Measurements from ENCODE around the gene RASSF3. TPM values are rescaled to one million over a fixed set of nuclear protein-coding genes. Genes with fewer than 3 reads are reported as not detected.
A peak's percentile ranks its signal among the peaks of the same experiment; 100 is the strongest.
"Not testable (repeated sequence)": the region's sequence is repeated elsewhere in the genome, so short reads cannot be mapped to it uniquely, and the experiment has no call there.

RASSF3 gene
- total RNA-seq, 2 donors from 2014 or later, result 64.3 to 92.1 TPM

- peaks cover 26% of the 10 kb centered on the region for H3K36me3 Mint-ChIP-seq
- no peaks in the 10 kb centered on the region for H3K9me3 Mint-ChIP-seq
- DNase-seq (ENCODE audit: low spot score) (no peak), ATAC-seq (no peak)
- H3K27ac Mint-ChIP-seq, result peak overlapping the region; percentile 38 to 55
- no peak overlapping the region for H3K4me3 Mint-ChIP-seq
- peaks cover 43 to 50% of the 10 kb centered on the region in 2 donors for H3K4me1 Mint-ChIP-seq (ENCODE audit: low read depth in 2 of 2)
- no peaks in the 10 kb centered on the region for H3K27me3 Mint-ChIP-seq
These were observed 23.0 kb downstream of the RASSF3 start for GRCh38 chr12:64633011-64633939.

- H3K9me3 Mint-ChIP-seq, result no peaks in the 10 kb centered on the region
- no peaks in the 10 kb centered on the region for H3K27me3 Mint-ChIP-seq
- peak overlapping the region; percentile 38 to 55 for H3K27ac Mint-ChIP-seq
- H3K4me3 Mint-ChIP-seq, result no peak overlapping the region
- H3K36me3 Mint-ChIP-seq, result peaks cover 31% of the 10 kb centered on the region
- ATAC-seq (peak in 1 of 2 donors; percentile 57), DNase-seq (ENCODE audit: low spot score) (no peak)
- H3K4me1 Mint-ChIP-seq (ENCODE audit: low read depth in 2 of 2), result peaks cover 49 to 57% of the 10 kb centered on the region in 2 donors
These were observed 23.6 kb downstream of the RASSF3 start for GRCh38 chr12:64633940-64634337.

- no peak for DNase-seq (ENCODE audit: low spot score)
- Mint-ChIP-seq H3K4me3 (no peak overlapping the region), H3K27ac (peak overlapping the region; percentile 10 to 20), H3K36me3 (peaks cover 31% of the 10 kb centered on the region), H3K4me1 (ENCODE audit: low read depth in 2 of 2) (peaks cover 49 to 60% of the 10 kb centered on the region in 2 donors), H3K27me3 (no peaks in the 10 kb centered on the region), H3K9me3 (no peaks in the 10 kb centered on the region)
- ATAC-seq, result no peak
These were observed 24.3 kb downstream of the RASSF3 start for GRCh38 chr12:64634508-64635092.

- Mint-ChIP-seq H3K27ac (peak overlapping the region; percentile 10 to 20), H3K27me3 (no peaks in the 10 kb centered on the region), H3K4me1 (ENCODE audit: low read depth in 2 of 2) (peaks cover 54 to 65% of the 10 kb centered on the region in 2 donors), H3K36me3 (peaks cover 28% of the 10 kb centered on the region), H3K9me3 (no peaks in the 10 kb centered on the region), H3K4me3 (peak overlapping the region; percentile 8)
- ATAC-seq (peak in 1 of 2 donors; percentile 85), DNase-seq (ENCODE audit: low spot score) (no peak)
These were observed 25.2 kb downstream of the RASSF3 start for GRCh38 chr12:64635356-64635998.

- H3K27ac Mint-ChIP-seq, result peak overlapping the region in 1 of 2 donors; percentile 24
- ATAC-seq, result no peak
- H3K4me1 Mint-ChIP-seq (ENCODE audit: low read depth in 2 of 2), result peaks cover 42 to 52% of the 10 kb centered on the region in 2 donors
- no peaks in the 10 kb centered on the region for H3K27me3 Mint-ChIP-seq
- H3K36me3 Mint-ChIP-seq, result peaks cover 18% of the 10 kb centered on the region
- no peak for DNase-seq (ENCODE audit: low spot score)
- H3K9me3 Mint-ChIP-seq, result no peaks in the 10 kb centered on the region
- H3K4me3 Mint-ChIP-seq, result no peak overlapping the region
These were observed 26.6 kb downstream of the RASSF3 start for GRCh38 chr12:64636856-64637255.

GRCh38 chr12:64639466-64639865 is 29.2 kb downstream of the RASSF3 start:
- no peaks in the 10 kb centered on the region for H3K27me3 Mint-ChIP-seq
- no peaks in the 10 kb centered on the region for H3K9me3 Mint-ChIP-seq
- H3K4me1 Mint-ChIP-seq (ENCODE audit: low read depth in 2 of 2), result peaks cover 37 to 46% of the 10 kb centered on the region in 2 donors
- no peak for DNase-seq (ENCODE audit: low spot score)
- no peak overlapping the region for H3K4me3 Mint-ChIP-seq
- H3K27ac Mint-ChIP-seq, result no peak overlapping the region
- H3K36me3 Mint-ChIP-seq, result peaks cover 11% of the 10 kb centered on the region
- ATAC-seq, result no peak

- H3K27me3 Mint-ChIP-seq, result no peaks in the 10 kb centered on the region
- ATAC-seq (no peak), DNase-seq (ENCODE audit: low spot score) (no peak)
- no peak overlapping the region for H3K4me3 Mint-ChIP-seq
- no peaks in the 10 kb centered on the region for H3K36me3 Mint-ChIP-seq
- H3K9me3 Mint-ChIP-seq, result no peaks in the 10 kb centered on the region
- peaks cover 41% of the 10 kb centered on the region in 2 donors for H3K4me1 Mint-ChIP-seq (ENCODE audit: low read depth in 2 of 2)
- no peak overlapping the region for H3K27ac Mint-ChIP-seq
These were observed 36.0 kb downstream of the RASSF3 start for GRCh38 chr12:64646318-64646717.

- Mint-ChIP-seq H3K36me3 (no peaks in the 10 kb centered on the region), H3K27me3 (no peaks in the 10 kb centered on the region), H3K27ac (peak overlapping the region in 1 of 2 donors; percentile 63), H3K4me3 (no peak overlapping the region), H3K9me3 (no peaks in the 10 kb centered on the region), H3K4me1 (ENCODE audit: low read depth in 2 of 2) (peaks cover 43 to 45% of the 10 kb centered on the region in 2 donors)
- ATAC-seq (no peak), DNase-seq (ENCODE audit: low spot score) (no peak)
These were observed 39.2 kb downstream of the RASSF3 start for GRCh38 chr12:64649487-64649886.

GRCh38 chr12:64650762-64651161 is 40.5 kb downstream of the RASSF3 start:
- peaks cover 43 to 44% of the 10 kb centered on the region in 2 donors for H3K4me1 Mint-ChIP-seq (ENCODE audit: low read depth in 2 of 2)
- no peaks in the 10 kb centered on the region for H3K36me3 Mint-ChIP-seq
- no peaks in the 10 kb centered on the region for H3K27me3 Mint-ChIP-seq
- H3K9me3 Mint-ChIP-seq, result no peaks in the 10 kb centered on the region
- H3K27ac Mint-ChIP-seq, result peak overlapping the region in 1 of 2 donors; percentile 47
- H3K4me3 Mint-ChIP-seq, result no peak overlapping the region
- no peak for DNase-seq (ENCODE audit: low spot score)
- ATAC-seq, result no peak

- Mint-ChIP-seq H3K27ac (peak overlapping the region in 1 of 2 donors; percentile 39), H3K36me3 (no peaks in the 10 kb centered on the region), H3K4me3 (no peak overlapping the region), H3K4me1 (ENCODE audit: low read depth in 2 of 2) (peaks cover 49 to 50% of the 10 kb centered on the region in 2 donors), H3K9me3 (no peaks in the 10 kb centered on the region), H3K27me3 (no peaks in the 10 kb centered on the region)
- ATAC-seq (no peak), DNase-seq (ENCODE audit: low spot score) (no peak)
These were observed 42.1 kb downstream of the RASSF3 start for GRCh38 chr12:64652346-64652745.

GRCh38 chr12:64653123-64653522 is 42.8 kb downstream of the RASSF3 start:
- H3K9me3 Mint-ChIP-seq, result peaks cover under 1% of the 10 kb centered on the region
- no peak for DNase-seq (ENCODE audit: low spot score)
- no peak for ATAC-seq
- H3K4me1 Mint-ChIP-seq (ENCODE audit: low read depth in 2 of 2), result peaks cover 52% of the 10 kb centered on the region in 2 donors
- peaks cover 2% of the 10 kb centered on the region for H3K36me3 Mint-ChIP-seq
- H3K27ac Mint-ChIP-seq, result peak overlapping the region; percentile 39 to 56
- no peak overlapping the region for H3K4me3 Mint-ChIP-seq
- no peaks in the 10 kb centered on the region for H3K27me3 Mint-ChIP-seq

- H3K36me3 Mint-ChIP-seq, H3K4me3 Mint-ChIP-seq, ATAC-seq: not testable (repeated sequence)
These were observed 43.6 kb downstream of the RASSF3 start for GRCh38 chr12:64653907-64654306.

GRCh38 chr12:64655141-64655540 is 44.8 kb downstream of the RASSF3 start:
- H3K27me3 Mint-ChIP-seq, result no peaks in the 10 kb centered on the region
- DNase-seq (ENCODE audit: low spot score), result no peak
- peaks cover 2% of the 10 kb centered on the region for H3K9me3 Mint-ChIP-seq
- no peak overlapping the region for H3K4me3 Mint-ChIP-seq
- H3K27ac Mint-ChIP-seq, result peak overlapping the region in 1 of 2 donors; percentile 34
- H3K36me3 Mint-ChIP-seq, result peaks cover 4% of the 10 kb centered on the region
- H3K4me1 Mint-ChIP-seq (ENCODE audit: low read depth in 2 of 2), result peaks cover 63 to 65% of the 10 kb centered on the region in 2 donors
- ATAC-seq, result no peak

More at GRCh38 chr12:64653907-64654306, 43.6 kb downstream of the RASSF3 start:
- H3K4me1 Mint-ChIP-seq (ENCODE audit: low read depth in 2 of 2), result peaks cover 59% of the 10 kb centered on the region in 2 donors
- H3K27me3 Mint-ChIP-seq; DNase-seq (ENCODE audit: low spot score); H3K9me3 Mint-ChIP-seq; H3K27ac Mint-ChIP-seq: not testable (repeated sequence)
